ENCODE measurements around the gene PPM1L.

The PPM1L gene

GRCh38 chr3:161049683-161050248 lies 293.7 kb downstream of the PPM1L start:
- H3K79me2 ChIP-seq (ENCODE audit: insufficient read depth, low read length) = no peaks in the 10 kb centered on the region
- no peak overlapping the region for H3K4me2 ChIP-seq (ENCODE audit: insufficient read depth, low read length)
- peak; percentile 29; the same call in 1 of the 3 replicates for ATAC-seq (ENCODE audit: insufficient read depth, low read depth)
- H3K4me1 ChIP-seq (ENCODE audit: insufficient read depth, low read length) = no peaks in the 10 kb centered on the region
- H3K36me3 ChIP-seq (ENCODE audit: insufficient read depth, low read length) = no peaks in the 10 kb centered on the region
- no peaks in the 10 kb centered on the region for H3K27me3 ChIP-seq (ENCODE audit: insufficient read depth, low read length, poor library complexity)
- TF ChIP-seq EZH2 (IDR thresholded peaks at IDR 0.05; ENCODE audit: borderline replicate concordance, low read depth, low read length, severe bottlenecking) (no peak), CTCF (IDR thresholded peaks at IDR 0.05; ENCODE audit: borderline replicate concordance, extremely low read depth, low read length, poor library complexity, severe bottlenecking) (no peak)
- no peaks in the 10 kb centered on the region for H3K9me3 ChIP-seq (ENCODE audit: insufficient read depth, low read length, severe bottlenecking)
- H3K4me3 ChIP-seq (ENCODE audit: low read depth in 1 of 2, low read length in 2 of 2) = no peak overlapping the region
- no peak overlapping the region for H3K9ac ChIP-seq (ENCODE audit: low read depth, low read length)
- H3K27ac ChIP-seq (ENCODE audit: low read length) = no peak overlapping the region
- no peaks in the 10 kb centered on the region for H4K20me1 ChIP-seq (ENCODE audit: insufficient read depth, low read length)
- DNase-seq = no peak
- H2AFZ ChIP-seq (ENCODE audit: low read depth, low read length) = no peak overlapping the region

- 0 out of 3 replicates have a peak, but pooled peaks have one; percentile 49 for ATAC-seq (ENCODE audit: insufficient read depth, low read depth)
- Histone ChIP-seq H4K20me1 (ENCODE audit: insufficient read depth, low read length) (no peaks in the 10 kb centered on the region), H3K27me3 (ENCODE audit: insufficient read depth, low read length, poor library complexity) (no peaks in the 10 kb centered on the region), H3K4me1 (ENCODE audit: insufficient read depth, low read length) (no peaks in the 10 kb centered on the region), H3K27ac (ENCODE audit: low read length) (no peak overlapping the region), H3K4me2 (ENCODE audit: insufficient read depth, low read length) (no peak overlapping the region), H2AFZ (ENCODE audit: low read depth, low read length) (no peak overlapping the region), H3K79me2 (ENCODE audit: insufficient read depth, low read length) (no peaks in the 10 kb centered on the region), H3K4me3 (ENCODE audit: low read depth in 1 of 2, low read length in 2 of 2) (no peak overlapping the region), H3K9me3 (ENCODE audit: insufficient read depth, low read length, severe bottlenecking) (no peaks in the 10 kb centered on the region), H3K36me3 (ENCODE audit: insufficient read depth, low read length) (no peaks in the 10 kb centered on the region), H3K9ac (ENCODE audit: low read depth, low read length) (no peak overlapping the region)
- DNase-seq = no peak
- TF ChIP-seq CTCF (IDR thresholded peaks at IDR 0.05; ENCODE audit: borderline replicate concordance, extremely low read depth, low read length, poor library complexity, severe bottlenecking) = no peak
Measured at GRCh38 chr3:161050935-161051334, 294.9 kb downstream of the PPM1L start.

GRCh38 chr3:161051856-161052255 lies 295.8 kb downstream of the PPM1L start:
- TF ChIP-seq EZH2 (IDR thresholded peaks at IDR 0.05; ENCODE audit: borderline replicate concordance, low read depth, low read length, severe bottlenecking) = no peak
- no peak for TF ChIP-seq CTCF (IDR thresholded peaks at IDR 0.05; ENCODE audit: borderline replicate concordance, extremely low read depth, low read length, poor library complexity, severe bottlenecking)
- Histone ChIP-seq H2AFZ (ENCODE audit: low read depth, low read length) (no peak overlapping the region), H4K20me1 (ENCODE audit: insufficient read depth, low read length) (no peaks in the 10 kb centered on the region), H3K4me1 (ENCODE audit: insufficient read depth, low read length) (no peaks in the 10 kb centered on the region), H3K4me3 (ENCODE audit: low read depth in 1 of 2, low read length in 2 of 2) (no peak overlapping the region), H3K9me3 (ENCODE audit: insufficient read depth, low read length, severe bottlenecking) (no peaks in the 10 kb centered on the region), H3K4me2 (ENCODE audit: insufficient read depth, low read length) (no peak overlapping the region), H3K27me3 (ENCODE audit: insufficient read depth, low read length, poor library complexity) (no peaks in the 10 kb centered on the region), H3K27ac (ENCODE audit: low read length) (no peak overlapping the region), H3K79me2 (ENCODE audit: insufficient read depth, low read length) (no peaks in the 10 kb centered on the region), H3K9ac (ENCODE audit: low read depth, low read length) (no peak overlapping the region), H3K36me3 (ENCODE audit: insufficient read depth, low read length) (no peaks in the 10 kb centered on the region)
- DNase-seq (no peak), ATAC-seq (ENCODE audit: insufficient read depth, low read depth) (no peak)
